Measurements from ENCODE around the gene DIP2C.

GRCh38 chr10:521261-522250 lies 167.9 kb downstream of the DIP2C start:
- TF ChIP-seq CTCF (IDR thresholded peaks at IDR 0.05): no peak
- TF ChIP-seq POLR2A (IDR thresholded peaks at IDR 0.05): no peak
